H1 (cell line): ENCODE measurements around the gene TNFRSF8. TPM values are rescaled to one million over a fixed set of nuclear protein-coding genes. Genes with fewer than 3 reads are reported as not detected.
A peak's percentile ranks its signal among the peaks of the same experiment; 100 is the strongest.

ENCODE experiments used
- CTCF ChIA-PET: fragments of 300-600 bp; sonication (Branson Sonifier 250); formaldehyde crosslinking; loops from one replicate; lab custom pipeline; 2021; ENCODE audit not compliant: partially characterized antibody; lab: Charles Lee
- POLR2A ChIA-PET: fragments of 300-600 bp; sonication (Branson Sonifier 250); formaldehyde crosslinking; loops from one replicate; lab custom pipeline; 2021; ENCODE audit warnings: inconsistent platforms; ENCODE audit not compliant: partially characterized antibody; lab: Charles Lee
- DNase-seq, 2 experiments: peaks; one replicate each; pipeline versions ENCODE4 v3.0.0 to v3.0.0-alpha.2; 2010 to 2022; ENCODE audit warnings: low spot score in 2 of 2, low read depth in 1 of 2, mixed read lengths in 1 of 2
- FAIRE-seq: peaks from 2 replicates; lab custom pipeline; 2011; peaks lifted over from hg19 to GRCh38; lab: Jason Lieb, UNC
- H2AFZ ChIP-seq: 2 replicates; pipeline ENCODE4 v1.8.1; 2012; ENCODE audit warnings: low read length, inconsistent platforms
- H2AK5ac ChIP-seq: 2 replicates; pipeline ENCODE4 v1.6.1; 2013; ENCODE audit warnings: low read depth, low read length
- H2BK120ac ChIP-seq: replicated peaks from 2 replicates; pipeline ENCODE3; 2013; ENCODE audit warnings: low read depth, low read length, inconsistent platforms
- H2BK12ac ChIP-seq: 2 replicates; pipeline ENCODE4 v1.6.1; 2013; ENCODE audit warnings: low read depth, low read length
- H2BK15ac ChIP-seq: 2 replicates; pipeline ENCODE4 v1.6.1; 2013; ENCODE audit warnings: low read length
- H2BK20ac ChIP-seq: 2 replicates; pipeline ENCODE4 v1.6.1; 2013; ENCODE audit warnings: low read length
- H2BK5ac ChIP-seq: 2 replicates; pipeline ENCODE4 v1.6.1; 2013; ENCODE audit warnings: low read depth, low read length
- H3K14ac ChIP-seq: 2 replicates; pipeline ENCODE4 v1.6.1; 2013; ENCODE audit warnings: inconsistent platforms; ENCODE audit not compliant: insufficient read length
- H3K18ac ChIP-seq: 2 replicates; pipeline ENCODE4 v1.6.1; 2013; ENCODE audit warnings: low read length; ENCODE audit errors: extremely low read depth
- H3K23ac ChIP-seq: 2 replicates; pipeline ENCODE4 v1.6.1; 2013; ENCODE audit warnings: inconsistent platforms; ENCODE audit not compliant: insufficient read length
- H3K23me2 ChIP-seq: 2 replicates; pipeline ENCODE4 v1.6.1; 2013; ENCODE audit warnings: low read depth, low read length
- H3K27ac ChIP-seq: 2 replicates; pipeline ENCODE4 v1.6.1; 2011; ENCODE audit warnings: low read depth, low read length, inconsistent platforms
- H3K27me3 ChIP-seq, 4 experiments: replicated peaks in 1 of 4; 1 replicate in 1 of 4; 2 replicates in 3 of 4; pipeline versions ENCODE4 v1.6.1 to v1.8.1; 2011 to 2013; ENCODE audit warnings: low read length in 3 of 4, mild to moderate bottlenecking in 3 of 4, inconsistent platforms in 2 of 4, mixed read lengths in 2 of 4, moderate library complexity in 1 of 4; ENCODE audit not compliant: control insufficient read depth in 3 of 4, insufficient read depth in 3 of 4; ENCODE audit errors: extremely low read depth in 1 of 4
- H3K36me3 ChIP-seq, 4 experiments: 2 replicates each; pipeline versions ENCODE4 v1.6.1 to v1.8.1; 2011 to 2013; ENCODE audit warnings: mild to moderate bottlenecking in 4 of 4, low read length in 3 of 4, moderate library complexity in 2 of 4, control low read depth in 1 of 4, inconsistent platforms in 1 of 4; ENCODE audit not compliant: insufficient read depth in 4 of 4, control insufficient read depth in 2 of 4
- H3K4ac ChIP-seq: replicated peaks from 2 replicates; pipeline ENCODE3; 2013; ENCODE audit warnings: low read length, low read depth, mixed read lengths, inconsistent platforms; ENCODE audit not compliant: insufficient read length
- H3K4me1 ChIP-seq, 4 experiments: replicated peaks in 1 of 4; 1 replicate in 1 of 4; 2 replicates in 3 of 4; pipeline versions ENCODE4 v1.6.1 to v1.8.1; 2011 to 2013; ENCODE audit warnings: low read length in 3 of 4, inconsistent platforms in 2 of 4, mixed read lengths in 1 of 4; ENCODE audit not compliant: insufficient read depth in 4 of 4, control insufficient read depth in 3 of 4
- H3K4me2 ChIP-seq, 2 experiments: 2 replicates each; pipeline versions ENCODE4 v1.6.1 to v1.8.1; 2011 to 2013; ENCODE audit warnings: low read depth in 2 of 2, low read length in 2 of 2, control low read depth in 1 of 2, inconsistent platforms in 1 of 2, mild to moderate bottlenecking in 1 of 2; ENCODE audit not compliant: insufficient read depth in 1 of 2
- H3K4me3 ChIP-seq, 4 experiments: fragments of 200-600, 300-600 bp in 1 of 4; sonication (generic), shearing (Covaris generic), sonication (Bioruptor Twin) in 1 of 4; 2 replicates each; pipeline versions ENCODE4 v1.5.1 to v1.8.1; 2011 to 2016; ENCODE audit warnings: low read length in 4 of 4, low read depth in 3 of 4, control low read depth in 2 of 4, inconsistent platforms in 2 of 4, mild to moderate bottlenecking in 2 of 4, mixed read lengths in 1 of 4, moderate library complexity in 1 of 4; ENCODE audit not compliant: insufficient read depth in 2 of 4; ENCODE audit errors: extremely low read depth in 1 of 4
- H3K56ac ChIP-seq: replicated peaks from 2 replicates; pipeline ENCODE3; 2013; ENCODE audit warnings: low read depth, mild to moderate bottlenecking, mixed read lengths, low read length, inconsistent platforms; ENCODE audit not compliant: insufficient read length
- H3K79me1 ChIP-seq: 2 replicates; pipeline ENCODE4 v1.6.1; 2013; ENCODE audit warnings: low read depth, low read length, control low read depth
- H3K79me2 ChIP-seq, 2 experiments: 2 replicates each; pipeline versions ENCODE4 v1.6.1 to v1.8.1; 2012 to 2013; ENCODE audit warnings: low read length in 2 of 2, mild to moderate bottlenecking in 2 of 2, inconsistent platforms in 1 of 2; ENCODE audit not compliant: insufficient read depth in 2 of 2, control insufficient read depth in 1 of 2
- H3K9ac ChIP-seq, 4 experiments: replicated peaks in 1 of 4; 1 replicate in 1 of 4; 2 replicates in 3 of 4; pipeline versions ENCODE4 v1.6.1 to v1.8.1; 2011 to 2013; ENCODE audit warnings: low read depth in 3 of 4, low read length in 3 of 4, control low read depth in 2 of 4, mild to moderate bottlenecking in 2 of 4, moderate library complexity in 2 of 4, inconsistent platforms in 1 of 4; ENCODE audit errors: extremely low read depth in 1 of 4
- H3K9me3 ChIP-seq, 2 experiments: 2 replicates each; pipeline versions ENCODE4 v1.6.1 to v1.8.1; 2012 to 2013; ENCODE audit warnings: mild to moderate bottlenecking in 2 of 2, moderate library complexity in 2 of 2, control low read depth in 1 of 2, inconsistent platforms in 1 of 2, low read depth in 1 of 2, low read length in 1 of 2, mixed read lengths in 1 of 2; ENCODE audit not compliant: insufficient read depth in 2 of 2
- H4K20me1 ChIP-seq, 2 experiments: replicated peaks in 1 of 2; 2 replicates each; pipeline versions ENCODE3 to v1.8.1; 2011 to 2013; ENCODE audit warnings: inconsistent platforms in 2 of 2, low read length in 2 of 2, mild to moderate bottlenecking in 1 of 2; ENCODE audit not compliant: insufficient read depth in 2 of 2, control insufficient read depth in 1 of 2
- H4K5ac ChIP-seq: 2 replicates; pipeline ENCODE4 v1.6.1; 2013; ENCODE audit warnings: low read length, low read depth, mixed read lengths, inconsistent platforms; ENCODE audit not compliant: insufficient read length
- H4K8ac ChIP-seq: 2 replicates; pipeline ENCODE4 v1.8.0; 2013; ENCODE audit warnings: mild to moderate bottlenecking, moderate library complexity, low read length, inconsistent platforms; ENCODE audit not compliant: insufficient read depth; ENCODE audit errors: extremely low read depth
- H4K91ac ChIP-seq: replicated peaks from 2 replicates; pipeline ENCODE3; 2013; ENCODE audit warnings: low read length, mixed read lengths, inconsistent platforms; ENCODE audit not compliant: insufficient read length
- CTCF ChIP-seq, 3 experiments: IDR thresholded peaks; 1 replicate in 2 of 3; 2 replicates in 1 of 3; pipeline versions ENCODE4 v1.5.1 to v1.6.1; 2011; ENCODE audit warnings: low read length in 3 of 3, mild to moderate bottlenecking in 3 of 3, inconsistent platforms in 2 of 3, low read depth in 1 of 3, moderate library complexity in 1 of 3; ENCODE audit not compliant: insufficient read depth in 1 of 3; ENCODE audit errors: control extremely low read depth in 1 of 3
- RBBP5 ChIP-seq: IDR thresholded peaks from 2 replicates; pipeline ENCODE4 v1.7.1; 2012; ENCODE audit warnings: low read depth, mild to moderate bottlenecking, inconsistent platforms, low read length, moderate library complexity, borderline replicate concordance
- WGBS, 2 experiments: shearing (Covaris generic) in 1 of 2; methylation state at CpG; one replicate each; pipeline versions ENCODE4 v1.1.6 to v1.1.7; 2013 to 2015; ENCODE audit warnings: low lambda C conversion rate in 2 of 2, mixed read lengths in 2 of 2, inconsistent platforms in 1 of 2, low coverage in 1 of 2, missing lambda C conversion rate in 1 of 2; ENCODE audit not compliant: insufficient replicate concordance in 2 of 2, insufficient coverage in 1 of 2, insufficient read length in 1 of 2; ENCODE audit errors: extremely low coverage in 1 of 2, missing lambda C conversion rate in 1 of 2; 5-methylcytosine and 5-hydroxymethylcytosine counted together
- polyA plus RNA-seq, 7 experiments: library from polyadenylated mRNA; depleted of rRNA in 3 of 7; stranded (reverse) in 5 of 7; unstranded in 2 of 7; fragments of >200 nt in 5 of 7; fragments of 200-250 nt in 2 of 7; gene quantifications; 1 replicate in 5 of 7; 2 replicates in 1 of 7; 4 replicates in 1 of 7; pipeline versions ENCODE4 v1.2.1 to v1.2.3, GENCODE V29; 2011 to 2013; ENCODE audit warnings: missing spikeins in 2 of 7, mixed read lengths in 2 of 7
- total RNA-seq: library from RNA; stranded (reverse); fragmentation: NEBNext Ultra II Directional; extraction: Animal tissue kit (Norgen Biotek cat#: 25700); gene quantifications from 2 replicates; pipeline ENCODE4 v1.2.1, GENCODE V29; 2021

The TNFRSF8 gene
- total and polyA plus RNA-seq, 2 of the 8 experiments (the other 6 are each of a cell fraction or from before 2014, with no cell fraction given), result 23.2 to 32.7 TPM

DNA sequence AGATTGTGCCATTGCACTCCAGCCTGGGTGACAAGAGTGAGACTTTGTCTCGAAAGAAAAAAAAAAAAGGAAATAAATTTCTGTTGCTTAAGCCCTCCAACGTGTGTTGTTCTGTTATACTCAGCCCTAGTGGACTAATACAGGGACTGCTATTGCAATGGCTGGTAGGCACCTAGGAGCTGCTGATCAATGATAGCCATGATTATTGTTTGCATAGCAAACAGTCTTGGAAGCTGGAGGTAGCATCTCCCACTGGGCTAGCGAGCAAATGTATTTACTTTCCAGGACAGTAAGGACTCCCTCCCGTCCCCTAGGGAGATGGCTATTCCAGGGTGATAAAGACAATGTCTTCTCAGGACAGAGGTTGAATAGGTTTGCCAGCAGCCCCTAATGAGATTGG, 13.5 kb upstream of the TNFRSF8 start:
- Histone ChIP-seq H3K27me3 (no peaks in the 10 kb centered on the region), H4K91ac (no peak overlapping the region), H3K79me1 (no peaks in the 10 kb centered on the region), H3K23ac (no peak overlapping the region), H2BK5ac (no peak overlapping the region), H3K18ac (no peak overlapping the region), H3K4me3 (no peak overlapping the region), H2BK12ac (peak overlapping the region; percentile 50; the same call in 1 of the 2 replicates), H2BK120ac (no peak overlapping the region), H2AFZ (no peak overlapping the region), H3K9ac (no peak overlapping the region), H4K20me1 (peaks cover 0 to 2% of the 10 kb centered on the region in 2 experiments), H3K23me2 (no peaks in the 10 kb centered on the region; the same call in 1 of the 2 replicates), H3K4me1 (peaks cover 0 to 13% (median 4%) of the 10 kb centered on the region in 4 experiments; a peak in 5 of 7 replicates), H2AK5ac (no peak overlapping the region), H2BK15ac (no peak overlapping the region), H3K36me3 (no peaks in the 10 kb centered on the region), H4K8ac (no peak overlapping the region), H4K5ac (no peak overlapping the region), H3K79me2 (no peaks in the 10 kb centered on the region), H3K14ac (no peak overlapping the region), H2BK20ac (no peak overlapping the region), H3K27ac (no peak overlapping the region), H3K4me2 (no peak overlapping the region; a peak in 1 of 4 replicates), H3K4ac (no peak overlapping the region), H3K9me3 (no peaks in the 10 kb centered on the region), H3K56ac (no peak overlapping the region)
- TF ChIP-seq RBBP5 (no peak), CTCF (IDR thresholded peaks at IDR 0.05; ENCODE audit: control extremely low read depth in 1 of 3, insufficient read depth in 1 of 3, low read depth in 1 of 3, low read length in 3 of 3) (peak in 1 of 3 experiments; percentile 23; a peak in 1 of 4 replicates)
- FAIRE-seq, result peak; percentile 7
- DNase-seq, result no peak
- ChIA-PET POLR2A (interaction anchor here (0.6 to 1.2 kb wide), 5 partner anchors 13 to 297 kb away, joined by 3 to 4 read pairs (median 3); partner anchors contain the start of genes MIIP and TNFRSF8), CTCF (interaction anchor here (0.6 to 4.9 kb wide), 10 partner anchors 9 to 1530 kb away, joined by 3 to 31 read pairs (median 6); no protein-coding TSS in a partner anchor)
- 61% methylated on average over 4 of the region's 4 CpGs; no CpG with 5 or more reads in 1 of the 2 experiments for WGBS, 2 experiments
